ENCODE data around the gene SLC9C1.

Gene SLC9C1

DNA sequence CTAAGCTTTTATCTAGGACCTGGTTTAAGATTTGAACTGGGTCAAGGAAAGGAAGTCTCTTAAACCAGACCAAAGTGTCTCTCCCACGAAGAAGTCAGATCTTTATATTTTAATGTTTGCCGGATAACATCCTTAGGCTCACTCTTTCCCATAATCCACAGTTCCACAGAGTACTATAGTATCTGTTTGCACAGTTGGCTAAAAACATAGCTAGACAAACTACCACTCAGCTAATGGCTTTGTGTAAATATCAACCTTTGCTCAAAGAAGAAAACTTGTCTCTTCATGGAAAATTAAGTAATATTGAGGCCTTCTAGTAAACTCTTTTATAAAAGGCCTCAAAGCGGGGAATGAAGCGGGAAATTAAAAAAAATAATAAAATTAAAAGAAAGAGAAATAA, 13.5 kb upstream of the SLC9C1 start:
- no peak for DNase-seq (ENCODE audit: low read depth in 2 of 3, low spot score in 2 of 3)

DNA sequence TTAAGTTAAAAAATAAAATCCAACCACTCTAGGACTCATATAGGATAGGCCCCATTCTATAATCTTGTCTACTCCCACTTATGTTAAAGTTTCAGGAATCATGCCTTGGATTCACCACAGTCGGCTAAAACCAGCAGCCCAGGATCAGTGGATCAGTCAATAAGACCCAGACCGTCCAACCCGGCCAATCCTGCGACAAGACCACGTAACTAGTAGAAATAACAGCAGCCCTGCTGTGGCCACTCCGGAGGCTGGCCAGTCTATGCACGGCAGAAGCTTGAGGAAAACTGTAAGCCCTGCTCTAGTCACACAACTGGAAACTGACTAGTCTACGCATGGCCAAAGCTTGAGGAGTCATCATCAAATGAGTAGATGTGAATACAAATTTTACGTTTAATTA, 12.8 kb upstream of the SLC9C1 start:
- no peak for DNase-seq (ENCODE audit: low read depth in 2 of 3, low spot score in 2 of 3)

DNA sequence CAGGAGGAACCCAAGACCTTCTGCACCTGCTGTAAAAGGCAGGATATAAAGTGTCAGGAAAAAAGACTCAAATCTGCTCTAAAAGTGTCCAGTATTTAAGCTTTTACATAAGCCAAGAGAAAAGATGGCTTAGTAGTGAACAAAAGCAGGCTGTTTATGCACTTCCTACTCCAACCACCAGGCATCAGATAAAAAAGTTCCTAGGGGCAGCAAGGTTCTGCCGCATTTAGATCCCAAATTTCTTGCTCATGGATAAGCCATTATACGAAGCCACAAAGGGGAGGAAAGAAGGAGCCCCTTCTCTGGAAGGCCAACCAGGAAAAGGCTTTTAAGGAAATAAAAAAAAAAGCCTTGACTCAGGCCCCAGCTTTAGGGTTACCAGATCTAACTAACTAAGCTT, 10.6 kb upstream of the SLC9C1 start:
- no peak for DNase-seq (ENCODE audit: low read depth in 2 of 3, low spot score in 2 of 3)

DNA sequence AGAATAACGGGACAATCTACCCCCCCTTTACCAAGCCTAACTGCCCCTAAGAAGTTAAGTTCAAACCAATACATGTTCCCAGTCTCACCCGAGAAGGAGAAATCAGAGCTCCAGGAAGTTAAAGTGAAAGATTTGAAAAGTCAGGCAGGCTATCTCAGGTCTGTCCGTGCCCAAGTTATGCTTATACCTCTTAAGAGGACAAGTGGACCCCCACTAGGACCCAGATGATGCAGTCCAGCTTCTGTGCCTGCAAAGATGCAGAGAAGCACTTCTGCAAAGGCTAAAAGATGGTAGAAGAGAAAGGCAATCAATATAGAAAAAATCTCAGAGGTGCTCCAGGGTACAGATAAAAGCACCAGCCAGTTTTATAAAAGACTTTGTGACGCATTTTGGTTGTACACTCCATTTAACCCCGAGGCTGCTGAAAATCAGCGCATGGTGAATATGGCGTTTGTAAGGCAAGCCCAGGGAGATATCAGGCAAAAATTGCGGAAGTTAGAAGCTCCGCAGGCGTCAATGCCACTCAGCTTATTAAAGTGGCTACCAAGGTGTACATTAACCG, 9.8 kb upstream of the SLC9C1 start:
- no peak for DNase-seq (ENCODE audit: low read depth in 2 of 3, low spot score in 2 of 3)

DNA sequence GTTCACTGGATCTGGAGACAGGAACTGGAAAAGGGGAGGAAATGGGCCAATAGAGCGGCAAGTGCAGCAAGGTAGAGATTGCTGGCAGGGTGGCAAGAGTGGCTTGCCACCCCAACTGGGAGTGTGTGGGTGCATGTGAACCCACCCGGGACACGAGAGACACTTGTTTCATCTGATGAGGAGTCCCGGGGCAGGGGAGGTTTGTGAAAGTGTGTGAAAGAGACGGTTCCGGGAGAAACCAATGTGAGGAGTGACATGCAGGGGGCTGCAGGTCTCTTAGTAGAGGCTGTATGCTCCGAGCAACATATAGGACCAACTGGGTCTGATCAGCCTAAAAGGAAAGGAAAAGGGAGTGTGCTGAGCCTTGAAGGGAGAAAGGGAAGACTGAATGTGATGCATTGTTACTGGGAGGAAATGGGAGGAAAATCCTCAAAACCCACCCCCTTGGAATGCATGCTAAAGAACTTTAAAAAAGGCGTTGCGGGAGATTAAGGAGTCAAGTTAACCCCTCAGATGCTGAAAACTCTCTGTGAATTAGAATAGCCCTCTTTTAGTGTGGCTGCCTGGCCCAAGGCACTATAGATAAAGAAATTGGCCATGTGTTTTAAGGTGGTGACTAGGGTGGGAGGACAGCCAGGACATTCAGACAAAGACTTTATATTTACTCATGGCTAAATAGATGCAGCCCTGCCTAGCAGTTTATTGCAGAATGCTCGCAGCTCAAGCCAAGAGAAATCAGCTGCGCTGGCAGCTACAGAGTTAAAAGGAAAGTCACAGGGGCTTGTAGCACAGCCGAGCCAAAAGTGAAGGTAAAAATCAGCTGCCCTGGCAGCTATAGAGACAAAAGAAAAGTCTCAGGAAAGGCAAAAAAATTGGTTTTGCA, 9.1 kb upstream of the SLC9C1 start:
- no peak for DNase-seq (ENCODE audit: low read depth in 2 of 3, low spot score in 2 of 3)

DNA sequence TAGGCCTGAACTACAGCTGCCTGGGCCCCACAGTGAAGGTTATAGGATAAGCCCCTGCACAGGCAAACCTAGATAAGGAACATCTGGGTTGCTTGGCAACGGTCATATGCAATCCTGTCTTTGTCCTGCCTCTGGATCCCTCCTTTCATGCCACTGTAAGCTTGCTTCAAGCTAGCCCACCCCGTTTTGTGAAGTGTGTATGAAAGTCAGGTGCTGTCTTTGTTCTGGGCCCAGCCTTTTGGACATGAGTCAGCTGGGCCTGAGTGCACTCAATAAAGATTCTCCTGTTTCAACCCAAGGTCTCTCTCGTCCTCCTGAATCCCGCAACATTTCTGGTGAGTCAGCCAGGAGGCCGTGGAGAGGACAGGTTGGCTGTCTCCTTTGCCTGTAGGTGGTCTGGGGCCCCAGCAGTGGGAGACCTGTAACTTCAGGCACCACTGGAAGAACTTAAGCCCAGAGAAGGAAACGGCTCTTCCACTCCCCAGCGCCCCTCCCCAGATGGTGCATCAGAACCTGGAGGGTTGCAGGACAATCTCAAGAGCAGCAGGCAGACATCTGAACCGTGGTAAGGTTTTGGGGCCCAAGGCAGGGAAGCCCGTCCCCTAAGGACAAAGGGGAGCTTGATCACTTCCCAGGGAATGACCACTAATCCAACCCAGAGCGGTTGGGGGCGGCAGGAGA, 8.3 kb upstream of the SLC9C1 start:
- DNase-seq (ENCODE audit: low read depth in 2 of 3, low spot score in 2 of 3), result no peak

DNA sequence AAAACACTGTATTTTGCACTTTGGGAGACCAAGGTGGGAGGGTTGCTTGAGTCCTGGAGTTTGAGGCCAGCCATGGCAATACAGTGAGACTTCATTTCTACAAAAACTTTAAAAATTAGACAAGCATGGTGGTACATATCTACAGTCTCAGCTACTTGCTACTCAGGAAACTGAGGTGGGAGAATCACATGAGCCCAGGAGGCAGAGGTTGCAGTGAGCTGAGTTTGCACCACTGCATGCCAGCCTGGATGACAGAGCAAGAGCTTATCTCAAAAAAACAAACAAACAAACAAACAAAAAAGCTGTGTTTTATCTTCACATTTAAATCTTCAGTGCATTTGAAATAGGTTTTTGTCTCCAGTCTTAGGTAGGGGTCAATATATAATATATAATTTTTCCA, 4.8 kb upstream of the SLC9C1 start:
- no peak for DNase-seq (ENCODE audit: low read depth in 2 of 3, low spot score in 2 of 3)

DNA sequence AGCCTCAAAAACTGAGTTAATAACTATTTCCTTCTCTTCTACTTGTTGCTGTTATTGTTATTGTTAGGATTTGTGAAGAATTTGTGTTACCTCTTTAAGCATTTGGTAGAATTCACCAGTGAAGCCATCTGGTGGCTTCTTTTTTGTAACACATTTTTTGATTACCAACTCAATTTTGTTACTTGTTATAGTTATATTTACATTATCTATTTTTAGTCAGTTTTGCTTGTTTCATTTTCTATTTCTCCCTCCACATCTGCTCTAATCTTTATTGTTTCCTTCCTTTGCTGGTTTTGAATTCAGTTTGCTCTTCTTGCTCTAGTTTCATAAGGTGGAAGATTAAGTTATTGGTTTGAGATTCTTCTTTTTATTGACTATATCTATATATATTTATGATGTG, 3.7 kb upstream of the SLC9C1 start:
- DNase-seq (ENCODE audit: low read depth in 2 of 3, low spot score in 2 of 3), result no peak

DNA sequence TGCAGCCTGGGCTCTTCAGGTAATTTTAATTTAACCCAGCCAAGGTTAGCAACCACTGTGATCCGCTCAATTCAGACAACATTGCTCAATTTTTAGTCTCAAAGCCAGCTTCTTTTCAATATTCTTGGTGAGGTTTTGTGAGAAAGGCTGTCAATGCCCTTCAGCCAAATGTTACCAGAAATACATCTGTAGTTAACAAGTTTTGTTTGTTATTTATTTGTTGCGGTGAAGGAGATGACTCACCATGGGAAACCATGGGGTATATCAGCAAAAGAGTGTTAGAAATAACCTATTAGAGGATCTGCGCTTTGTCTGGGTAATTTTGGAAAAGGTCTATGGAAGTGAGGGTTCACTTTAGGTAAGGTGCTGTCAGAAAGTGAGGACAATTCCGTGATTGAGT, 5.0 kb downstream of the SLC9C1 start:
- DNase-seq (ENCODE audit: low read depth in 2 of 3, low spot score in 2 of 3), result no peak

DNA sequence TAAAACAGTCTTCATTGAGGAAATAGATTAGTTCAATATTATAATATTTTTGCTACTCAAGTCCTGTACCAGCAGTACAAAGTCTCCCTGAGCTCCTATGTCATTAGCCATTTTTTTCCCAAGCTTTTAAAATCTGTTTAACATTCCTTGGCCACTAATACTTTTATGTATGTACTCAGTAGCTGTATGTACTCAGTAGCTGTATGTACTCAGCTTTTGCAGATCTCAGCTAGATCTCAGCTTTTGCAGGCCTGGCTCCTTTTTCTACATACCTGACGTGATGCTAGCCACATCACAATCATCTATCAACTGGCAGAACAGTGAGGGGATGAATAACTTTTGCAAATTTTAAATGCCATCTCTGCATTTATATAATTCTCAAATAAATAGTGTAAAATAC, 13.8 kb downstream of the SLC9C1 start:
- no peak for DNase-seq (ENCODE audit: low read depth in 2 of 3, low spot score in 2 of 3)

DNA sequence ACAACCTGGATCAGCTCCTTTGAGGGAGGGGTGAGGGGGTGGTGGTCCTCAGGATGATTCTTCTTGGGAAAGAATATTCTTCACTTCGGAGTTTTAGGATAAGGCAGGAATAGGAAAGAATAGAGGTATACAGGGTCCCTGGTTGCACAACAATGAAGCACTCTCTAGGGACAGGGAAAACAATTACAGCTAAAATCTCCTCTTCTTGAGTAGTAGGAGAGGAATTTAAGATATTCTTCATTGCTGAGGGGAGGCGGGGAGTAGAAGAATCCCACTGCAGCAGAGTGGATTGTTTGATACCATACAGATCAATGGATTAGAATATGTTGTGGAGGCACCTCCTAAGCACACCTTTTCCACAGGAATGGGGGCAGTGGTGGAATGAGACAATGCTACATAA, 20.5 kb downstream of the SLC9C1 start:
- DNase-seq (ENCODE audit: low read depth in 2 of 3, low spot score in 2 of 3), result no peak

DNA sequence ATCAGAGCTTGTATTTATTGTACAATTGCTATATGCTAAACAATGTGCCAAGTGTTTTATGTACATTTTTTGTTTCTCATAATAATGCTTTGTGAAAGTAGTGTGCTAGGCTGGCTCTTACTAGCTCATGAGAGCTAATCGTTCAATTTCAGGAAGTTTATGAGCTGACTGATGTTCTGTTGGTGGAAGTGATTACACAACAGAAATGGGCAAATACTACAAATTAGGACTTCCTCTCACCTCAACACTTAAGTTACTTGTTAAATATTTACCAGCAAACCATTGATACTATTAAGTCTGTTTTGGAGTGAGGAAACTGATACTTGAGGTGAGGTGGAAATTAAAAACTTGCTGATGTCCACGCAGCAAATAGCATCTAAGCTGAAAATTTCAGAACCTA, 32.3 kb downstream of the SLC9C1 start:
- DNase-seq (ENCODE audit: low read depth in 2 of 3, low spot score in 2 of 3), result no peak

DNA sequence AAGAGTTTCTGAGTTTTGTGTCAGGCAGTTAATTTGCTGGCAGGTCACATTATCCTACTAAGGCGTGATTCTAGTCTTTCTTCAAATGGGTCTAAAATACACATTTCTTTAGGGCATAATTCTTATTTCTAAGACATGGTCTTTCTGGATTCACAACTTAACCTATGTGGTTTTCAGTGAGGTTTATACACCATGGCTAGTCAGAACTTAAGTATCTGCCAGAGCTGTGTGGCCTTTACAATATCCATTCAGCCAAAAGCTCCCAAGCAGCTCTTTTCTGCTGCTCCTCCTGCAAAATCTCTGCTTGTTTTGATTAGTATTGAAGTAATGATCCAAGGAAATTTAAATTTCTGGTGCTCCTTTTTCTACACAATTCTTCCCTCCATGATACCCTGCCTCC, 33.5 kb downstream of the SLC9C1 start:
- no peak for DNase-seq (ENCODE audit: low read depth in 2 of 3, low spot score in 2 of 3)

DNA sequence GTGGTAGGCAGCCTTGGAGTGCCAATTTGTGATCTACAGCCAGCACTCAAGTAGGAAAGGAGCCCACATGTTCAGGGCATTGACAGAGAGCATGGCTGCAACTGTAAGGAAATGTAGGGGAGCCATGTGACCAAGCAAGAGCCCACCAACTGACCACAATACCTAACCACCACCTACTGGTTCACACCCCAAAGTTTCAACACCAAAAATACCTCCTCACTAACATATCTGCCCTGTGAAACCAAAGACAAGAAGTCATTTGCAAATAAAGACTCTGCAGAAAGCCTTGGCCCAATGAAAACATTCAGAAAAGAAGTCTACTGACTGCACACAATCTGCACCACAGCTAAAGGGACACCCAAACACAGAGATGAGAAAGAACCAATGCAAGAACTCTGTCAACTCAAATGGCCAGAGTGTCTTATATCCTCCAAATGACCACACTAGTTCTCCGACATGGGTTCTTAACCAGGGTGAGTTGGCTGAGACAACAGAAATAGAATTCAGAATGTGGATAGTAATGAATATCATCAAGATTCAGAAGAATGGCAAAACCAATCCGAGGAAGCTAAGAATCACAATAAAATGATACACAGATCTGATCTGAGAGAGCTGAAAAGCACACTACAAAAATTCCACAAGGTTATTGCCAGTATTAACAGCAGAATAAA, 40.6 kb downstream of the SLC9C1 start:
- DNase-seq (ENCODE audit: low read depth in 2 of 3, low spot score in 2 of 3), result no peak

DNA sequence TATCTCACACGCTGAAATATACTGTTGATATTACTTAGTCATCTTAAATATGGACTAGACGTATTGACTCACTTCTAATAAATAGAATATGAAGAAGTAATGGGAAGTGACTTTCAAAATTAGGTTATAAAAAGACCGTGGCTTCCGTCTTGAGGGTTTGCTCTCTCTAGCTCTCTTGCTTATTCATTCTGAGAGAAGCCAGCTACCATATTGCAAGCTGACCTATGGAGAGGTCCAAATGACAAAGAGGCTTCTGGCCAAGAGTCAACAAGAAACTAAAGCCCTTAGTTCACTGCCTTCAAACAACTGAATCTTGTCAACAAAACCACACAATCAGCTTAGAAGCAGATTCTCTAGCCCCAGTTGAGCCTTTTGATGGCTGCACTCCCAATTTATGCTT, 46.1 kb downstream of the SLC9C1 start:
- no peak for DNase-seq (ENCODE audit: low read depth in 2 of 3, low spot score in 2 of 3)

DNA sequence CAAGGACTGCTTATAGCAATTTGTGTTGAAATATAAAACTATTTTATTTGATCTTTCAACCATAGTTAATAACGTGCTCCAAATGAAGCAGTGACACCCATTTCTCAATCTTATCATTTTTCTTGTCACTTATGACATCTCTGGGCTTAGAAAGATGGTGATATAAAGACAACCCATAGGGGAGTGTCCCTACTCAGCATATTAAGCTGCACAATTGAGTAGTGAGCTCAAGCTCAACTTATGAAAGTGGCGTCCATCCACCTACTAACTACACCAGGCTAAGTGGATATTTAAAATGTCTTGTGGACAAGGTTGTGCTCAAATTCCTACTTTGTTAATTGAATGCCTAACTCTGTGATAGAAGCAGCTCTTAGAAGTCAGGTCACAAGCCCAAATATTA, 46.7 kb downstream of the SLC9C1 start:
- no peak for DNase-seq (ENCODE audit: low read depth in 2 of 3, low spot score in 2 of 3)

DNA sequence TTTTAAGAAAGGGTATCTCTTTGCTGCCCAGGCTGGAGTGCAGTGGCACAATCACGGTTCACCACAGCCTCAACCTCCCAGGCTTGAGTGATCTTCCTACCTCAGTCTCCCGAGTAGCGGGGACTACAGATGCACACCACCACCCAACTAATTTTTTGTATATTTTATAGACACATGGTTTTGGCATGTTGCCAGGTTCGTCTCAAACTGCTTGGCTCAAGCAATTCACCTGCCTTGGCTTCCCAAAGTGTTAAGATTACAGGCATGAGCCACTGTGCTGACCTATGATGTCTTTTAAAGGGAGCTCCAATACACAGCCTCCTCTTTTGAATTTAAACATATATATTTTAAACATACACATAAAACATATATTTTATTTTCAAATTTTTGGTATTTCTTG, 60.9 kb downstream of the SLC9C1 start:
- DNase-seq (ENCODE audit: low read depth in 2 of 3, low spot score in 2 of 3), result no peak

DNA sequence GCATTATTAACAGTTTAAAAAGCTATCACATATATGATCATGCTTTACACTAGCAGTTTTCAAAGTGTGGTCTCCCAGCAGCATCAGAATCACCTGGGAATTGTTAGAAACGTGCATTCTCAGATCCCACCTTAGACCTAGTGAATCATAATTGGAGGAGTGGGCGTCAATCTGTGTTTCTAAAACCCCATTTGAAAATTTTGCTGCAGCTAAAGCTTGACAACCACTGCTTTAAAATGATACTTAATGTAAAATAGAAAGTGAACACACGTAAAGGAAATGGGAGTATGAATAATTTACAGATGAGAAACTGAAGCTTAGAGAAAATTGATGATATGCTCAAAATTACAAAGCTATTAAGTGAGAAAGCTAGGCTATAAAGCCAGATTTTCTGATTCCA, 62.3 kb downstream of the SLC9C1 start:
- DNase-seq (ENCODE audit: low read depth in 2 of 3, low spot score in 2 of 3), result no peak

DNA sequence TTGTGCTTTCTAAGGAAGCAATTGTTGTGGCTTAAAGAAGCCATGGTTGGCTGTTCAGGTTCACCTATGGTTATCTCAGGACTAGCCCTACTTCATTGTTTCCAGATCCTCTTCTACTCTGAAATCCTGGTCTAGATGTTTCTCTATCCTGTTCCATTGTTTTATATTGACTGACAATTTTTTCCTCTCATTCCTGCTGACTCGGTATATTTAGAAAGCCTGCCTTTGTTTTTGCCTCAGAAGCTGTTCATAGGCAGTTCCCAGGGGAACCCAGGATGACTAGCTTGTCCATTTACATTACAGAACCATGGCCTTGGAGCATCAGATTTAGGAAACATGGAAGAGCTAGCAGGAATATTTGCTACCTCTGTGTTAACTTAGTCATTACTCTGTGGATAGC, 64.0 kb downstream of the SLC9C1 start:
- no peak for DNase-seq (ENCODE audit: low read depth in 2 of 3, low spot score in 2 of 3)

DNA sequence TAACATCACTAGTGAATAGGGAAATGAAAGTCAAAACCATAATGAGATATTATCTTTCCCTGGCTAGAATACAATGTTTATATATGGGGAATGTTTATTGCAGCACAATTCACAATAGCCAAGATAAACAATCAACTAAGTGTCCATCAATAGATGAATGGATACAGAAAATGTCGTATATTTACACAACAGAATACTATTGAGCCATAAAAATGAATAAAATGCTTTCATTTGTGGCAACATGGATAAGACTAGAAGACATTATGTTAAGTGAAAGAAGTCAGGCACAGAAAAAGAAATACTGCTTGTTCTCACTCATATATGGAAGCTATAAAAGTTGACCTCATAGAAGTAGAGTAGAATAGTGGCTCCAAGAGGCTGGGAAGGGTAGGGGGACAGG, 65.2 kb downstream of the SLC9C1 start:
- no peak for DNase-seq (ENCODE audit: low read depth in 2 of 3, low spot score in 2 of 3)

DNA sequence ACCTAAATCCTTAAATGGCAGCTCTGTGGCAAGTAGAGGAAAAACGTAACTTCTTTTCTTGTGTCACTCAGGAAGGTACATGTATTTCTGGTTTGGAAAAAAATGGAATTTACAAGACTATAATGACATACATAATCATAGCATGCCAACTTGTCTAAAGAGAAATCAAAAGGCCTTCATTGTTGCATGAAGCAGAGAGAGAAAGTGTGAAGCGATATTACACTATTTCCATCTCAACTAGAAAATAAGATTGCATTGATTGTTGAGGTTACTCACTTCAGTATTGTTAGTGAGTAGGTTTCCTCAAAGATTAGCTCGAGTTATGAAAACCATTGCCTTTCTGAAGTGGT, 93.7 kb downstream of the SLC9C1 start:
- DNase-seq (ENCODE audit: low read depth in 2 of 3, low spot score in 2 of 3), result no peak
